ENCODE measurements around the gene YJU2.
"Not testable (repeated sequence)": the region's sequence is repeated elsewhere in the genome, so short reads cannot be mapped to it uniquely, and the experiment has no call there.

The YJU2 gene

GRCh38 chr19:4246767-4247593 is at the start of gene YJU2:
Gene YJU2 (plus strand): TSS chr19:4247080. CDS start chr19:4247147, 67 bp downstream.
- DNase-seq: peak; percentile 100

DNA sequence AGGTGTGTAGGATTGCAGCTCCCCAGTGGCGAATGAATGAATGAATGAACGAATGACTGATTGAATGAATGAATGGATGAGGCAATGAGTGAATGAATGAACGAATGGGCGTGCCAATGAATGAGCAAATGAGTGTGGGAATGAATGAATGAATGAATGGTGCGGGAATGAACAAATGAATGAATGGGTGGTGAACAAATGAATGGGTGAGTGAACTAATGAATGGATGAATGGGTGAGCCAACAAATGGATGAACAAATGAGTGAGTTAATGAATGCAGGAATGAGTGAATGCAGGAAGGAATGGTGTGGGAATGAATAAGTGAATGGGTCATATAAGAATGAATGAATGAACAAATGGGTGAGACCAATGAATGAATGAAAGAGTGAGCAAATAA is 49.7 kb upstream of the YJU2 start:
- DNase-seq: no peak

GRCh38 chr19:4197625-4198466 is 49.0 kb upstream of the YJU2 start:
- peak; percentile 33 for DNase-seq

DNA sequence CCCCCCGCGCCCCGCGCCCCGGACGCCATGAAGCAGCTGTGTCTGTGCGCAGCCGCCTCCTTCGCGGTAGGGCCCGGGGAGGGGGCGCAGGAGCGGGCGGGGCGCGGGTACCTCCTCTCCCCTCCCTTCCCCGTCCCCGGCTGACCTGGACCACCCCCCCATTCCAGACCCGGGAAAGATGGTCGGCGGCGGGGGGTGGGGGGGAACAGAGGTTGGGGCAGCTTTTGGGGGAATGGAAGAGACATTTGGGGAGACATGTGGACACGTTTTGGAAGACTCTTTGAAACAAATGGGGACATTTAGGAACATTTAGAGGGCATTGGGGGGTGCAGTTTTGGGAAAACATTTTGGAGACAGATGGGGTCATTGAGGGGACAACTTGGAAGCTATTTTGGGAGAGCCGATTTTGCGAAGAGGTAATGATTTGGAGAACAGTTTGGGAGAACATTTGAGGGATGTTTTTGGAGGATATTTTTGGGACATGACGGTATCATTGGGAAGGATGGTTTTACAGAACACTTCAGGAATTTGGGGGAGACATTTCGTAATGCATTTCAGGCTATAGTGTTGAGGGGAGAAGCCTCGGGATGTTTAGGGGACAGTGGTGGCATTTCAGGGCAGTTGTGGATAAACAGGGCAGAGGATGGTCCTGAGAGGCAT is 48.3 kb upstream of the YJU2 start:
- no peak for DNase-seq

DNA sequence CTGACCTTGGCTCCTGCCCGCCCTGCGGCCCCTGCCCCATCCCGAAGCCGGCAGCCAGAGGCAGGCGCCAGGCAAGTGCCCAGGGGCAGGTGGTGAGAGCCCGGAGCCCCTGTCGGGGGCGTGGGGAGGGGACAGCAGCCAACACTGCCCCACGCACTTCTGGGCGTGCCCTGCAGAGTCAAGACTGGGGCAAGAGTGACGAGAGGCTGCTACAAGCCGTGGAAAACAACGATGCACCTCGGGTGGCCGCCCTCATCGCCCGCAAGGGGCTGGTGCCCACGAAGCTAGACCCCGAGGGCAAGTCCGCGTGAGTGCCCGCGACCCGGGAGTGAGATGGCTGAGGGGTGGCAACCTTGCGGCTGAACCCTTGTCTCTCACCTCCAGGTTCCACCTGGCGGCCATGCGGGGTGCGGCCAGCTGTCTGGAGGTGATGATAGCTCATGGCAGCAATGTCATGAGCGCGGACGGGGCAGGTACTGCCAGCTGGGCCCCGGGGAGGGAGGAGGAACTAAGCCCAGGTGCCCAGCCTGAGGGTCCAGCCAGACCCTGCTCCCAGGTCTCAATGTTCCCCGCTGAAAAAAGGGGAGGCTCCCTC is 47.1 kb upstream of the YJU2 start:
- DNase-seq: peak; percentile 59

GRCh38 chr19:4200940-4201542 is 45.8 kb upstream of the YJU2 start:
- DNase-seq: no peak

DNA sequence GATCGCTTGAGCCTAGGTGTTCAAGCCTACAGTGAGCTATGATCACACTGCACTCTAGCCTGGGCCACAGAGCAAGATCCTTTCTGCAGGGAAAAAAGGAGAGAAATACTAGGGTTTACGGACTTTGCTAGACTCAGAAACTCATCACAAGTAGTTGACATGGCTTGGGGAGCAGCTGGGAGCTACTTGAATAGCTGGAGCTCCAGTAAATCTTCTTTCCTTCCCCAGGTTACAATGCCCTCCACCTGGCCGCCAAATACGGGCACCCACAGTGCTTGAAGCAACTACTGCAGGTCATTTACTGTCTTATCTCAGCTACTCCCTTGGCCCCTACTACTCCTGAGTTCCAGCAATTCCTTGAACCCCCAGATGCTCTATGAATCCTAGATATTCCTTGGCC is 45.1 kb upstream of the YJU2 start:
- DNase-seq: no peak

GRCh38 chr19:4206818-4207484 is 39.9 kb upstream of the YJU2 start:
- DNase-seq: peak; percentile 53

DNA sequence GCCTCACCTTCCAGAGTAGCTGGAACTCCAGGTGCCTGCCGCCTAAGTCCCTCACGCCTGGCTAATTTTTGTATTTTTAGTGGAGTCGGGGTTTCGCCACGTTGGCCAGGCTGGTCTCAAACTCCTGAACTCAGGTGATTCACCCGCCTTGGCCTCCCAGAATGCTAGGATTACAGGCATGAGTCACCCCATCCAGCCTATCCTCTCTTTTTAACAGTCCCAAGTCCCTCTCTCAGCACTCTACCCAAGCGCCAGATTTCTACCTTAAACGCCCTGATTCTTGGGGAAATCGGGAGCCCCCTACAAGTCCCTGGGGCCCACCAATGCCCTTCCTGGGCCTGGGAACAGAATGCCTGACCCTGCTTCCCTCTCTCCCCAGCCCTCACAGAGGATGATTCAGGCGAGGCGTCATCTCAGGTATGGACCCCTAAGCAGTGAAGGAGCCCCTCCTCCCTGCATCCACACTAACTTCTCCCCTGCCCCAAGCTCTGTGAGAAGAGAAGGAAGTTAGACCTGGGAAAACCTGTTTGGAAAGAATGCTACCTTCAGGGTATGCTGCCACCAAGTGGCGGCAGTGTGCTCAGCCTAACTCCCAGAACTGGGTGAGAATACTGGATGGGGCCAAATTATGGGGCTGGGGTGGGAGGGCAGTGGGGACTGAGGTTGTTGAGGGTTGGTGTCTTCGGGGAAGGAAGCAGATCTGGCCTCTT is 38.3 kb upstream of the YJU2 start:
- DNase-seq: peak; percentile 48

DNA sequence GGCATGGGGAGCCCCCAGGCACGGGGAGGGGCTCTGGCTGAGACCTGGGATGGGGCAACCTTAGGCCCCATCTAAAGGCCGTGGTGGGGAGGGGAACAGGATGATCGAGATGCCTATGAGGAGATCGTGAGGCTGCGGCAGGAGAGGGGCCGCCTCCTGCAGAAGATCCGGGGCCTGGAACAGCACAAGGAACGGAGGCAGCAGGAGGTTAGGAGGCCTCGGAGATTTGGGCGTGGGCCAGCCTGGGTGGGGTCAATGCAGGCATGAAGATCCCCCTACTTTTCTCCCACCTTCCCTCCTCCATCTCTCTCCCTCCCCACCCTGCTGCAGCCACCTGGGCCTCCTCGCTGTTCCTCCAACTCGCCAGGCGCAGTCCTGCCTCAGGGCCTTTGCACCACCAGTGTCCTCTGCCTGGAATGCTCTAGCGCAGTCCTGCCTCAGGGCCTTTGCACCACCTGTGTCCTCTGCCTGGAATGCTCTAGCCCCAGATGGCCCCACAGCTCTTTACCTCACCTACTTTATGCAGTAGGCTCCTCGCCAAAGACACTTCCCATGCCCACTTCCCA is 36.6 kb upstream of the YJU2 start:
- DNase-seq: no peak

DNA sequence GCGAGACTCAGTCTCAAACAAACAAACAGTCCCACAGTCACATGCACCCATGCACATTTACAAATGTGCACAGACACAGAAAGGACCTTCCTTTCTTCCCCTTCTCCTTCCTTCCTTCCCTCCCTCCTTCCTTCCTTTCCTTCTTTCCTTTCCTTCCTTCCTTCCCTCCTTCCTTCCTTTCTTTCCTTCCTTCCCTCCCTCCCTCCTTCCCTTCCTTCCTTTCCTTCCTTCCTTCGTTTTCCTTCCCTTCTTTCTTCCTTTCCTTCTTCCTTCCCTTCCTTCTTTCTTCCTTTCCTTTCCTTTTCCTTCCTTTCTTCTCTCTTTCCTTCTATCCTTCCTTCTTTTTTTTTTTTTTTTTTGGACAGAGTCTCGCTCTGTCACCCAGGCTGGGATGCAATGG is 33.8 kb upstream of the YJU2 start:
- no peak for DNase-seq

DNA sequence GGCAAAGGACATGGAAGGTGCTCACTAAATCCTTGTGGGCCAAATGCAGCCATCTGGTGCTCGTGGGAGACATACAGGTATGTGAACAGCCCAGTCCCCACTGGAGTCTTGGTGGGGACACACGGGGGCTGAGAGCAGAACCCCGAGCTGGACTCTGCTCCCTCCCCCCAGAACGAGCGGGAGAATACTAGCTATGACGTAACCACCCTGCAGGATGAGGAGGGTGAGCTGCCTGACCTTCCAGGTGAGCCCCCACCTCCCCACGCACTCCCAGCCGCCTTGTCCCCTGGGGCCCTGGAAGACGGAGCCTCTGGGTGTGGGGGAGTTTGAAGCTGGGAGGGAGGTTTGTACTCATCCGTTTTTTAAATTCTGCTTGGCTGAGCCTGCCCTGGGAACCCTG is 31.1 kb upstream of the YJU2 start:
- DNase-seq: no peak

GRCh38 chr19:4216846-4217245 is 30.0 kb upstream of the YJU2 start:
- no peak for DNase-seq

GRCh38 chr19:4217429-4218264 is 29.2 kb upstream of the YJU2 start:
- no peak for DNase-seq

DNA sequence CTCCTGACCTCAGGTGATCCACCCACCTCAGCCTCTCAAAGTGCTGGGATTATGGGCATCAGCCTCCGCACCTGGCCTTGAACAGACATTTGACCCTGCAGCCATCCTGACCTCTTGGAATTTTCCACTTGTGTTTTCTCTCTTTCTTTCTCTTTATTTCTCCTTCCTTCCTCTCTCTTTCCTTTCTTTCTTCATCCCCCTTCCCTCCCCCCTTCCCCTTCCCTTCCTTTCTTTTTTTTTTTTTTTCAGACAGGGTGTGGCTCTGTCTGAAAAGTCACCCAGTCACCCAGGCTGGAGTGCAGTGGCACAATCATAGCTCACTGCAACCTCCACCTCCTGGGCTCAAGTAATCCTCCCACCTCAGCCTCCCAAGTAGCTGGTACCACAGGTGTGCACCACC is 28.4 kb upstream of the YJU2 start:
- not testable (repeated sequence) for DNase-seq

DNA sequence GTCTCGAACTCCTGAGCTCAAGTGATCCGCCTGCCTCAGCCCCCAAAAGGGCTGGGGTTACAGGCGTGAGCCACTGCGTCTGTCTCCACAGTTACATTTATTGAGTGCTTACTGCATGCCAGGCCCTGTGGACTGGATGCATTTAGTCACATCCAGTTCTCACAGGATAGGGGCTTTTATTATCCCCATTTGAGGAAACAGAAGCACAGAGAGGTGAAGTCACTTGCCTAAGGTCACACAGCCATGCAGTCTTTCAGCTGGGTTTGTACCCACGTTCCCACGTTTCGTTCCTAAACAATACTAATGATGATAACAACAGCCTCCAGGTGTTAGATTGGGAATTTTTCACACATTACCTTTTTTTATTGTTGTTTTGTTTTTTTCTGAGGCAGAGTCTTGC is 26.7 kb upstream of the YJU2 start:
- no peak for DNase-seq

GRCh38 chr19:4224470-4224869 is 22.4 kb upstream of the YJU2 start:
- no peak for DNase-seq

DNA sequence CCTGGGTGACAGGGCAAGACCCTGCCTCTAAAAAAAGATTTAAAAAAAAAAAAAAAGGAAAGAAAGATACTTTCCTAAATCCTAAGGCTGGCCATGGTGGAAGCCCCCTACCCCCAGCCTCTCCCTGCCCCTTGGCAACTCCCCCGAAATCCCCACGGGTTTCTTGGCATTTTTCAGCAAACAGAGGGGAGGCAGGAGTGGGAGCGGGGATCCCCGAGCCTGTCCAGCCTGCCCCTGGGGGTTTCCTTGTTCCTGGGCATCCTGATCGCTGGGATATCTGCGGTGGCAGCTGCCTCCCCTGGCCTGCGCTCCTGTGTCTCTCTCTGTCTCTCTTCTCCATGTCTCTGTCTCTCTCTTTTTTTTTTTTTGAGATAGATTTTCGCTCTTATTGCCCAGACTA is 21.0 kb upstream of the YJU2 start:
- DNase-seq: no peak

DNA sequence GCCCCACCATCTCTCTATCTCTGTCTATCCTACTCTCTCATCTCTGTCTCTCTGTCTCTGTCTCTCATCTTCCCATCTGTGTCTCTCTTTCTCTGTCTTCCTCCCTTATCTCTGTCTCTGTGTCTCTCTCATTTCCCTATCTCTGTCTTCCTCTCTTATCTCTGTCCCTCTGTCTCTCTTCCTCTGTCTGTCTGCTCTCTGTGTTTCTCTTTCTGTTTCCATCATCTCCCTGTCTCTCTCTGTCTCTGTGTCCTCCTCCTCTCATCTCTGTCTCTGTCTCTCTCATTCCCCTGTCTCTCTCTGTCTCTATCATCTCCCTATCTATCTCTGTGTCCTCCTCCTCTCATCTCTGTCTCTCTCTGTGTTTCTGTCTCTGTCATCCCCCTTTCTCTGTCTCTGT is 19.1 kb upstream of the YJU2 start:
- DNase-seq: no peak

GRCh38 chr19:4228765-4229178 is 18.1 kb upstream of the YJU2 start:
- DNase-seq: no peak

Data from RPMI8226 (cell line).